Loucy (cell line): ENCODE data around the gene EFCAB14.
"Not testable (repeated sequence)": the region's sequence is repeated elsewhere in the genome, so short reads cannot be mapped to it uniquely, and the experiment has no call there.

ENCODE experiments used
- H2AFZ ChIP-seq: fragments of 200-600 bp; sonication (generic); 2 replicates; pipeline ENCODE4 v1.6.0; 2016; ENCODE audit warnings: antibody characterized with exemption, mild to moderate bottlenecking, low read length, moderate library complexity
- H3F3A ChIP-seq: fragments of 200-600 bp; 2 replicates; pipeline ENCODE4 v1.6.0; 2016; ENCODE audit warnings: antibody characterized with exemption, low read depth, mild to moderate bottlenecking
- H3K27me3 ChIP-seq: fragments of 200-600 bp; sonication (generic); 2 replicates; pipeline ENCODE4 v1.6.1; 2014; ENCODE audit warnings: low read length, mild to moderate bottlenecking; ENCODE audit not compliant: insufficient read depth, poor library complexity, severe bottlenecking
- H3K36me3 ChIP-seq: fragments of 200-600 bp; sonication (generic); 2 replicates; pipeline ENCODE4 v1.6.1; 2016; ENCODE audit warnings: low read length; ENCODE audit not compliant: insufficient read depth
- H3K4me1 ChIP-seq: fragments of 200-600 bp; sonication (generic); 2 replicates; pipeline ENCODE4 v1.5.1; 2014; ENCODE audit warnings: low read length, mild to moderate bottlenecking; ENCODE audit not compliant: insufficient read depth, poor library complexity, severe bottlenecking
- H3K4me2 ChIP-seq: fragments of 200-600 bp; sonication (generic); 2 replicates; pipeline ENCODE4 v1.6.0; 2014; ENCODE audit warnings: antibody characterized with exemption, low read length, low read depth, mild to moderate bottlenecking; ENCODE audit not compliant: poor library complexity, severe bottlenecking
- H3K4me3 ChIP-seq: fragments of 200-600 bp; sonication (generic); 2 replicates; pipeline ENCODE4 v1.5.1; 2014; ENCODE audit warnings: low read length, mild to moderate bottlenecking, mixed read lengths; ENCODE audit not compliant: poor library complexity, severe bottlenecking
- H3K79me2 ChIP-seq: fragments of 200-600 bp; sonication (generic); 2 replicates; pipeline ENCODE4 v1.6.1; 2014; ENCODE audit warnings: low read length; ENCODE audit not compliant: insufficient read depth
- H3K9ac ChIP-seq: fragments of 200-600 bp; sonication (generic); 2 replicates; pipeline ENCODE4 v1.6.0; 2014; ENCODE audit warnings: mild to moderate bottlenecking, low read depth, low read length, moderate library complexity; ENCODE audit not compliant: poor library complexity, severe bottlenecking
- H3K9me2 ChIP-seq: fragments of 200-600 bp; sonication (generic); replicated peaks from 2 replicates; pipeline ENCODE4 v1.6.1; 2016; ENCODE audit warnings: low read depth, low read length, mixed read lengths
- H3K9me3 ChIP-seq: fragments of 200-600 bp; sonication (generic); 2 replicates; pipeline ENCODE4 v1.6.1; 2014; ENCODE audit warnings: mild to moderate bottlenecking, antibody characterized with exemption, low read length, low read depth; ENCODE audit not compliant: insufficient read depth
- H4K20me1 ChIP-seq: fragments of 200-600 bp; sonication (generic); 2 replicates; pipeline ENCODE4 v1.6.0; 2014; ENCODE audit warnings: antibody characterized with exemption, low read length, mild to moderate bottlenecking; ENCODE audit not compliant: insufficient read depth, poor library complexity, severe bottlenecking
- EZH2phosphoT487 ChIP-seq: fragments of 200-600 bp; IDR thresholded peaks from 2 replicates; pipeline ENCODE4 v1.6.1; 2018; ENCODE audit warnings: antibody characterized with exemption, mild to moderate bottlenecking, moderate library complexity, borderline replicate concordance
- TF ChIP-seq, protein P1 (sequence below): fragments of 200-600 bp; sonication (generic); conservative IDR thresholded peaks from 2 replicates; pipeline ENCODE4 v1.5.1; 2014; ENCODE audit warnings: mild to moderate bottlenecking, antibody characterized with exemption, low read length

Gene EFCAB14

DNA sequence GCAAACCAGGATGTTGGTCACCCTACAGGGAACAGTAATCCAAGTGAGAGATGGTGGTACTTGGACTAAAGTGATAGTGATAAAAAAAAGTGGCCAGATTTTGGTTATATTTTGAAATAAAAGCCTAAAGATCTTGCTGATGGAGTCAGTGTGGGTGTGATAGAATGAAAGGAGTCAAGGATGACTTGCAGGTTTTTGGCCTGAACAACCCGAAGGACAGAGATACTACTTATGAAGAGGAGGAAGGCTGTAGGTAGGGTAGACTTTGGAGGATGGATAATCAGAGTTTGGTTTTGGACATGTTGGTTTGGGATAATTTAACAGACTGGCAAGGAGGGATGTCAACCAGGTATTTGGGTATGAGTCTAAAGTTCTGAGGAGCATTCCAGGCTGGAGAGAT is 48.8 kb downstream of the EFCAB14 start:
- no peak overlapping the region for H3K9ac ChIP-seq
- no peaks in the 10 kb centered on the region for H3K9me2 ChIP-seq
- TF ChIP-seq, protein P1, sequence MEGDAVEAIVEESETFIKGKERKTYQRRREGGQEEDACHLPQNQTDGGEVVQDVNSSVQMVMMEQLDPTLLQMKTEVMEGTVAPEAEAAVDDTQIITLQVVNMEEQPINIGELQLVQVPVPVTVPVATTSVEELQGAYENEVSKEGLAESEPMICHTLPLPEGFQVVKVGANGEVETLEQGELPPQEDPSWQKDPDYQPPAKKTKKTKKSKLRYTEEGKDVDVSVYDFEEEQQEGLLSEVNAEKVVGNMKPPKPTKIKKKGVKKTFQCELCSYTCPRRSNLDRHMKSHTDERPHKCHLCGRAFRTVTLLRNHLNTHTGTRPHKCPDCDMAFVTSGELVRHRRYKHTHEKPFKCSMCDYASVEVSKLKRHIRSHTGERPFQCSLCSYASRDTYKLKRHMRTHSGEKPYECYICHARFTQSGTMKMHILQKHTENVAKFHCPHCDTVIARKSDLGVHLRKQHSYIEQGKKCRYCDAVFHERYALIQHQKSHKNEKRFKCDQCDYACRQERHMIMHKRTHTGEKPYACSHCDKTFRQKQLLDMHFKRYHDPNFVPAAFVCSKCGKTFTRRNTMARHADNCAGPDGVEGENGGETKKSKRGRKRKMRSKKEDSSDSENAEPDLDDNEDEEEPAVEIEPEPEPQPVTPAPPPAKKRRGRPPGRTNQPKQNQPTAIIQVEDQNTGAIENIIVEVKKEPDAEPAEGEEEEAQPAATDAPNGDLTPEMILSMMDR, result no peak
- H3K36me3 ChIP-seq, result peaks cover 12% of the 10 kb centered on the region; the same call in 1 of the 2 replicates
- no peaks in the 10 kb centered on the region for H3K27me3 ChIP-seq
- H3F3A ChIP-seq, result no peaks in the 10 kb centered on the region
- H3K9me3 ChIP-seq, result no peaks in the 10 kb centered on the region
- no peaks in the 10 kb centered on the region for H3K4me1 ChIP-seq
- no peak overlapping the region for H2AFZ ChIP-seq
- no peak overlapping the region for H3K4me3 ChIP-seq
- H4K20me1 ChIP-seq, result no peaks in the 10 kb centered on the region
- no peak overlapping the region for H3K4me2 ChIP-seq
- no peaks in the 10 kb centered on the region for H3K79me2 ChIP-seq

DNA sequence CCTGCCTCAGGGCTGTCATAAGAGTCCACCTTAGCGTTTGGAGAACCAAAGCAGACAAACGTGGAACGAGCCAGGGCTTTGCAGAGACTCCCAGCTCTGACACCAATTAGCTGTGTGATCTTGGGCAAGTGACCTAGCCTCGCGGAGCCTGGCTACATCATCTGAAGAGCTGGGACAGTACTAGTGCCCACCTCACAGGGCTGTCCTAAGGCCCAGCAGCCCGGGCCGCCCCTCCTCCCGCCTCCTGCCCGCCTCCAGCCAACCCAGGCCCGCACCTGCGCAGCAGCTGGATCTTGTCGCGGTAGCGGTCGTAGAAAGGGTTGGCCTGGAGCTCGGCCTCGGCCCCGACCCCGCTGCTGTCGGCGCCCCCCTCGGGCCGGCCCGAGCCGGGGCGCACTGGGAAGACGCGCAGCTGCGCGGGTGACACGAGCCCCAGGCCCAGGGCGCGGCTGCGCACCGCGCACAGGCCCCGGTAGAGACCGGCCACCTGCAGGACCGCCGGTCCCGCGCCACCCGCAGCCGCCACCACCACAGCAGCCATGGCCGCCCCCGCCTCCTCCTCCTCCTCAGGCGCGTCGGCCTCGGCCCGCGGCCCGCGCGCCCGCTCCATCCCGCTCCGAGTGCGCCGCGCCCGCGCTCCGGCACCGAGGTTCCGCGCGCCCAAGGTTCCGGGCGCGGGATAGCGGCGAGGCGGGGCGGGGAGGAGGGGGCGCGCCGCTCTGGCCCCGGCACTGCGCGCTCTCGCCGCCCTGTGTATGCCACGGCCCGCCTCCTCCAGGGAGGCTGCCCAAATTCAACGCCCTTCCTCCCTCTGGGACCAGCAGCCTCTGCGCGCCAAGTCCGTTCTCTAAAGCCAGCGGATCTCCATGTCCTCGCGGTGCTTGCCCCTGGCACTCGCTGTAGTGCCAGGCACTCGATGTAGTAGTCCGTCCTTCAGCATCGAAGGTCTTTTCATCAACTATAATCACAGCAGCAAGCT is 50.8 kb downstream of the EFCAB14 start, which contains the start of gene ATPAF1:
ATPAF1 (minus strand) TSS at position 583 of the 979 bp plus-strand sequence; CDS start at position 541, 42 bp downstream.
- Histone ChIP-seq H3K4me2 (no peak within 1 kb of the TSS), H3K36me3 (peaks cover 8% of the 10 kb centered on the region; the same call in 1 of the 2 replicates), H3K9me2 (no peaks in the 10 kb centered on the region), H3K9me3 (no peaks in the 10 kb centered on the region), H4K20me1 (no peaks in the 10 kb centered on the region), H3F3A (no peaks in the 10 kb centered on the region; the same call in 1 of the 2 replicates), H2AFZ (no peak within 1 kb of the TSS), H3K9ac (no peak within 1 kb of the TSS), H3K27me3 (no peaks in the 10 kb centered on the region), H3K4me3 (no peak within 1 kb of the TSS), H3K79me2 (no peaks in the 10 kb centered on the region), H3K4me1 (no peaks in the 10 kb centered on the region)
- TF ChIP-seq, protein P1, result no peak
- no peak for TF ChIP-seq EZH2phosphoT487

DNA sequence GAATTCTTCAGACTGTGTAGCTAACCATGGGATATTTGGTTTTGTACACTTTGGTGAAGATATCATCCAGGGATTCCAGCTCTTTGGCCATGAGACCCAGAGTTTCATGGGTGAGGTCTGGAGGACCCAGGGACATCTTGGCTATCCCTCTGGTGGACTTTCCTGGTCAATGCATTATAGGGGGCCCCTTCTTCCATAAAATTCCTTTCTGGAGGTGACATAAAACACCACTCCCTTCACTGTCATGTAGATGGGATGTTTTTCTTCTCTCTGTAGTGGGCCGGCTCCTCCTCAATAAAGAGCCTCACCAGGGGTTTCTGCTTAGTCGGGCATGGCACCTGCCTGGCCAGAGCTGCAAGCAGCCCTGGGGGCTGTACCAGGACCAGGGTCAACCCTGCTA is 52.9 kb downstream of the EFCAB14 start:
- no peak for TF ChIP-seq EZH2phosphoT487
- TF ChIP-seq, protein P1, result no peak
- H3K9ac ChIP-seq, result no peak overlapping the region
- no peak overlapping the region for H3K4me2 ChIP-seq
- no peaks in the 10 kb centered on the region for H3K9me3 ChIP-seq
- no peaks in the 10 kb centered on the region for H3K27me3 ChIP-seq
- no peaks in the 10 kb centered on the region; the same call in 1 of the 2 replicates for H3F3A ChIP-seq
- no peaks in the 10 kb centered on the region for H3K9me2 ChIP-seq
- peaks cover 8% of the 10 kb centered on the region; the same call in 1 of the 2 replicates for H3K36me3 ChIP-seq
- no peak overlapping the region for H2AFZ ChIP-seq
- H3K4me1 ChIP-seq, result no peaks in the 10 kb centered on the region
- H3K79me2 ChIP-seq, result no peaks in the 10 kb centered on the region
- no peaks in the 10 kb centered on the region for H4K20me1 ChIP-seq
- H3K4me3 ChIP-seq, result no peak overlapping the region

DNA sequence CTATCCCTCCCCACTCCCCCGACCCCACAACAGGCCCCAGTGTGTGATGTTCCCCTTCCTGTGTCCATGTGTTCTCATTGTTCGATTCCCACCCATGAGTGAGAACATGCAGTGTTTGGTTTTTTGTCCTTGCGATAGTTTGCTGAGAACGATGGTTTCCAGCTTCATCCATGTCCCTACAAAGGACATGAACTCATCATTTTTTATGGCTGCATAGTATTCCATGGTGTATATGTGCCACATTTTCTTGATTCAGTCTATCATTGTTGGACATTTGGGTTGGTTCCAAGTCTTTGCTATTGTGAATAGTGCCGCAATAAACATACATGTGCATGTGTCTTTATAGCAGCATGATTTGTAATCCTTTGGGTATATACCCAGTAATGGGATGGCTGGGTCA is 56.0 kb downstream of the EFCAB14 start:
- H3K9ac ChIP-seq, H3K9me2 ChIP-seq, H3K9me3 ChIP-seq, H3K4me2 ChIP-seq, H3K4me3 ChIP-seq, H2AFZ ChIP-seq, H3K27me3 ChIP-seq, H3F3A ChIP-seq, H3K36me3 ChIP-seq, H3K4me1 ChIP-seq, H4K20me1 ChIP-seq, H3K79me2 ChIP-seq: not testable (repeated sequence)

DNA sequence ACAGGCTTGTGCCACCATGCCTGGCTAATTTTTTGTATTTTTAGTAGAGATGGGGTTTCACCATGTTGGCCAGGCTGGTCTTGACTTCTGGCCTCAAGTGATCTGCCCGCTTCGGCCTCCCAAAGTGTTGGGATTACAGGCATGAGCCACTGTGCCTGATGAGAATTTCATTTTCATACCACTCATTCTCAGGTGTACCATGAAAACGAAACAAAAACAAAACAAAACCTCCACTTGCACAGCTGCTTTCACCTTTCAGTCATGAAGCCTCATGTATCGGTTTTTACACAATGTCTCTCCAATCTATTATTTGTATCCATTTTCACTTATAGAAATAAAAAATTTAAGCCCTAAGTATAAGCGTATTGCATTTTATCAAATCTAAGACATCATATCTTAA is 58.8 kb downstream of the EFCAB14 start:
- not testable (repeated sequence) for H3K4me2 ChIP-seq, H3K27me3 ChIP-seq, H3K4me1 ChIP-seq, H4K20me1 ChIP-seq, H3K9me3 ChIP-seq, H3F3A ChIP-seq, H3K4me3 ChIP-seq, H3K9ac ChIP-seq, H3K79me2 ChIP-seq, H2AFZ ChIP-seq, H3K9me2 ChIP-seq
- H3K36me3 ChIP-seq, result peaks cover 12% of the 10 kb centered on the region; the same call in 1 of the 2 replicates
